Mesenchymal stem cell (in vitro differentiated cells and primary cell): Measurements from ENCODE around the gene RASGEF1C.

Experiments used
- DNase-seq: peaks from one replicate; pipeline ENCODE4 v3.0.0-alpha.2; 2013
- H2AFZ ChIP-seq: one replicate; pipeline ENCODE4 v1.6.1; 2013; ENCODE audit warnings: low read depth, mild to moderate bottlenecking, control low read depth, inconsistent platforms, low read length, moderate library complexity
- H2AK5ac ChIP-seq: 2 replicates; pipeline ENCODE4 v1.6.1; 2013; ENCODE audit warnings: low read length, moderate library complexity, mild to moderate bottlenecking, inconsistent platforms; ENCODE audit not compliant: severe bottlenecking
- H2BK120ac ChIP-seq: one replicate; pipeline ENCODE4 v1.6.1; 2013; ENCODE audit warnings: low read depth, mild to moderate bottlenecking, inconsistent platforms, low read length, moderate library complexity
- H2BK12ac ChIP-seq, 2 experiments: one replicate each; pipeline ENCODE4 v1.6.1; 2013; ENCODE audit warnings: inconsistent platforms in 2 of 2, low read length in 2 of 2, mild to moderate bottlenecking in 2 of 2, moderate library complexity in 2 of 2, control low read depth in 1 of 2
- H2BK15ac ChIP-seq: one replicate; pipeline ENCODE4 v1.6.1; 2013; ENCODE audit warnings: mild to moderate bottlenecking, low read depth, inconsistent platforms; ENCODE audit not compliant: poor library complexity, severe bottlenecking
- H2BK5ac ChIP-seq: 2 replicates; pipeline ENCODE4 v1.6.1; 2013; ENCODE audit warnings: low read depth, mild to moderate bottlenecking, low read length, control low read depth, inconsistent platforms; ENCODE audit not compliant: poor library complexity, severe bottlenecking
- H3K14ac ChIP-seq, 2 experiments: one replicate each; pipeline ENCODE4 v1.6.1; 2013; ENCODE audit warnings: inconsistent platforms in 2 of 2, low read length in 2 of 2, control low read depth in 1 of 2, mild to moderate bottlenecking in 1 of 2, moderate library complexity in 1 of 2
- H3K18ac ChIP-seq, 2 experiments: one replicate each; pipeline ENCODE4 v1.6.1; 2013; ENCODE audit warnings: inconsistent platforms in 2 of 2, low read length in 2 of 2, control low read depth in 1 of 2, low read depth in 1 of 2, mild to moderate bottlenecking in 1 of 2
- H3K23ac ChIP-seq, 2 experiments: one replicate each; pipeline ENCODE4 v1.6.1; 2013; ENCODE audit warnings: inconsistent platforms in 2 of 2, low read length in 2 of 2, mild to moderate bottlenecking in 2 of 2, moderate library complexity in 2 of 2, control low read depth in 1 of 2
- H3K27ac ChIP-seq: 2 replicates; pipeline ENCODE4 v1.5.1; 2013; ENCODE audit warnings: mild to moderate bottlenecking, moderate library complexity, low read length, control low read depth, inconsistent platforms; ENCODE audit not compliant: poor library complexity, severe bottlenecking
- H3K27me3 ChIP-seq, 2 experiments: 2 replicates each; pipeline versions ENCODE4 v1.6.1 to v1.7.0; 2013; ENCODE audit warnings: low read length in 2 of 2, mild to moderate bottlenecking in 2 of 2, moderate library complexity in 2 of 2, control low read depth in 1 of 2, inconsistent platforms in 1 of 2; ENCODE audit not compliant: control insufficient read depth in 1 of 2, insufficient read depth in 1 of 2
- H3K36me3 ChIP-seq, 2 experiments: 2 replicates each; pipeline versions ENCODE4 v1.6.1 to v1.7.0; 2013; ENCODE audit warnings: low read length in 2 of 2, control low read depth in 1 of 2, inconsistent platforms in 1 of 2, low read depth in 1 of 2, mild to moderate bottlenecking in 1 of 2; ENCODE audit not compliant: insufficient read depth in 2 of 2, control insufficient read depth in 1 of 2
- H3K4ac ChIP-seq, 2 experiments: one replicate each; pipeline ENCODE4 v1.6.1; 2013; ENCODE audit warnings: inconsistent platforms in 2 of 2, low read length in 2 of 2, mild to moderate bottlenecking in 2 of 2, moderate library complexity in 2 of 2, control low read depth in 1 of 2, low read depth in 1 of 2
- H3K4me1 ChIP-seq: 2 replicates; pipeline ENCODE4 v1.6.1; 2013; ENCODE audit warnings: low read depth, low read length, control low read depth; ENCODE audit not compliant: control insufficient read depth, insufficient read depth
- H3K4me2 ChIP-seq: 2 replicates; pipeline ENCODE4 v1.6.1; 2013; ENCODE audit warnings: low read length, mild to moderate bottlenecking, inconsistent platforms; ENCODE audit not compliant: poor library complexity, severe bottlenecking
- H3K4me3 ChIP-seq, 2 experiments: 2 replicates each; pipeline versions ENCODE4 v1.5.1 to v1.7.0; 2013; ENCODE audit warnings: low read length in 2 of 2, mild to moderate bottlenecking in 2 of 2, control low read depth in 1 of 2, low read depth in 1 of 2; ENCODE audit not compliant: insufficient read depth in 1 of 2
- H3K79me1 ChIP-seq: replicated peaks from 2 replicates; pipeline ENCODE4 v1.6.1; 2013; ENCODE audit warnings: mild to moderate bottlenecking, control low read depth, low read length, inconsistent platforms; ENCODE audit not compliant: poor library complexity, severe bottlenecking
- H3K9ac ChIP-seq: 2 replicates; pipeline ENCODE4 v1.7.0; 2013; ENCODE audit warnings: mild to moderate bottlenecking, low read length, moderate library complexity
- H3K9me3 ChIP-seq: 2 replicates; pipeline ENCODE4 v1.7.0; 2013; ENCODE audit warnings: mild to moderate bottlenecking, low read length; ENCODE audit not compliant: control insufficient read depth
- H4K8ac ChIP-seq: one replicate; pipeline ENCODE4 v1.6.1; 2013; ENCODE audit warnings: inconsistent platforms, mild to moderate bottlenecking, low read length, moderate library complexity
- H4K91ac ChIP-seq: one replicate; pipeline ENCODE4 v1.6.1; 2013; ENCODE audit warnings: mild to moderate bottlenecking, low read length, inconsistent platforms
- WGBS: methylation state at CpG from one replicate; pipeline ENCODE4 v1.1.7; 2013; ENCODE audit warnings: mixed read lengths; 5-methylcytosine and 5-hydroxymethylcytosine counted together

RASGEF1C gene

GRCh38 chr5:180157866-180158265, 51.1 kb downstream of the RASGEF1C start:
- Histone ChIP-seq H2AFZ (no peak overlapping the region), H4K91ac (no peak overlapping the region), H3K4me2 (no peak overlapping the region), H2AK5ac (no peak overlapping the region), H2BK12ac (no peak overlapping the region), H4K8ac (no peak overlapping the region), H2BK120ac (no peak overlapping the region), H3K36me3 (no peaks in the 10 kb centered on the region), H3K27ac (no peak overlapping the region), H3K4me3 (no peak overlapping the region), H3K27me3 (peaks cover 0 to 47% of the 10 kb centered on the region in 2 experiments), H3K4ac (no peak overlapping the region), H2BK5ac (no peak overlapping the region), H3K23ac (no peak overlapping the region), H3K18ac (no peak overlapping the region), H3K14ac (no peak overlapping the region), H3K79me1 (no peaks in the 10 kb centered on the region), H3K9me3 (peaks cover 15% of the 10 kb centered on the region), H3K4me1 (no peaks in the 10 kb centered on the region), H2BK15ac (no peak overlapping the region), H3K9ac (no peak overlapping the region)
- 86% methylated on average over 2 of the region's 6 CpGs for WGBS
- DNase-seq, result no peak

GRCh38 chr5:180156141-180156540, 52.9 kb downstream of the RASGEF1C start:
- peaks cover 15% of the 10 kb centered on the region for H3K9me3 ChIP-seq
- H3K4me2 ChIP-seq, result no peak overlapping the region
- H3K27me3 ChIP-seq, result peaks cover 0 to 39% of the 10 kb centered on the region in 2 experiments
- no peak for DNase-seq
- H3K23ac ChIP-seq, result no peak overlapping the region
- no peak overlapping the region for H2BK5ac ChIP-seq
- no peak overlapping the region for H3K27ac ChIP-seq
- H3K18ac ChIP-seq, result no peak overlapping the region
- H3K4me1 ChIP-seq, result no peaks in the 10 kb centered on the region
- no peak overlapping the region for H4K91ac ChIP-seq
- H3K14ac ChIP-seq, result no peak overlapping the region
- H2BK120ac ChIP-seq, result no peak overlapping the region
- no peak overlapping the region for H2BK12ac ChIP-seq
- H3K36me3 ChIP-seq, result no peaks in the 10 kb centered on the region
- no peak overlapping the region for H3K4ac ChIP-seq
- 78% methylated on average over 10 of the region's 10 CpGs for whole genome bisulfite sequencing
- no peak overlapping the region for H4K8ac ChIP-seq
- H2AK5ac ChIP-seq, result no peak overlapping the region
- no peak overlapping the region for H3K4me3 ChIP-seq
- no peak overlapping the region for H3K9ac ChIP-seq
- no peak overlapping the region for H2BK15ac ChIP-seq
- no peak overlapping the region for H2AFZ ChIP-seq
- no peaks in the 10 kb centered on the region for H3K79me1 ChIP-seq

DNA sequence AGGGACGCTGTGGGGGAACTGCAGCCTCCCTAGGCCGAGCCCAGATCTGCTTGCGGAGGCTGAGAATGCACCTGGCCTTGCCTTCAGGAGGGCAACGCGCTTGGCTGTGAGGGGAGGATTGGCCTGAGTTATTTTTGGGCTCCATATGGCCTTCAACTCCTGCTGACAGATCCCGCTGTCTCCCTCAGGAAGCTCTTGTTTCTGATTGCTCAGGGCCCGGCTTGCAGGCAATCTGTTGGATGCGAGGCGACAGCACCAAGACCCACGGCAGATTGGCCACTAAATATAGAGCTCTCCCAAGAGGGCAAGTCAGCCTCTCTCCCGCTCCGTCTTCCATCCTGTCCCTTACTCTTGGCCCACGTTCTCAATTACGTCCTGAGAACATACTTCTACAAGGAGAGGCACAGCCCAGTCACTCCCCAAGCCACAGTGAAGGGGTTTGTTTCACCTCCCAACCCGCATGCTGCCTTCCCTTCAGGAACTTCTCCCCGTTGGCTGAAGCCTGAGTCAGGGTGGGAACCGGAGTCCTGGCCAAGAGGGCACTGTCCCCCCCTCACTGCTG, 53.6 kb downstream of the RASGEF1C start:
- DNase-seq, result no peak

GRCh38 chr5:180154821-180155364, 54.1 kb downstream of the RASGEF1C start:
- Histone ChIP-seq H3K9me3 (peaks cover 15% of the 10 kb centered on the region), H2BK5ac (no peak overlapping the region), H4K8ac (no peak overlapping the region), H3K9ac (no peak overlapping the region), H3K4me3 (no peak overlapping the region), H3K14ac (no peak overlapping the region), H3K4me1 (no peaks in the 10 kb centered on the region), H3K18ac (no peak overlapping the region), H3K79me1 (no peaks in the 10 kb centered on the region), H3K27me3 (peaks cover 0 to 27% of the 10 kb centered on the region in 2 experiments), H2AFZ (no peak overlapping the region), H3K36me3 (no peaks in the 10 kb centered on the region), H2BK12ac (no peak overlapping the region), H2BK15ac (no peak overlapping the region), H3K27ac (no peak overlapping the region), H2BK120ac (no peak overlapping the region), H3K23ac (no peak overlapping the region), H2AK5ac (no peak overlapping the region), H3K4ac (no peak overlapping the region), H3K4me2 (no peak overlapping the region), H4K91ac (no peak overlapping the region)
- no peak for DNase-seq
- WGBS, result 83% methylated on average over 5 of the region's 5 CpGs

More for the DNA sequence above, 53.6 kb downstream of the RASGEF1C start:
- Histone ChIP-seq H2BK5ac (no peak overlapping the region), H3K4me3 (no peak overlapping the region), H2BK15ac (no peak overlapping the region), H3K4me2 (no peak overlapping the region), H3K4me1 (no peaks in the 10 kb centered on the region), H3K79me1 (no peaks in the 10 kb centered on the region), H3K27ac (no peak overlapping the region), H2BK12ac (no peak overlapping the region), H2AFZ (no peak overlapping the region), H4K8ac (no peak overlapping the region), H3K27me3 (peaks cover 0 to 32% of the 10 kb centered on the region in 2 experiments), H3K18ac (no peak overlapping the region), H2AK5ac (no peak overlapping the region), H3K9me3 (peaks cover 15% of the 10 kb centered on the region), H3K36me3 (no peaks in the 10 kb centered on the region), H4K91ac (no peak overlapping the region), H2BK120ac (no peak overlapping the region), H3K14ac (no peak overlapping the region), H3K9ac (no peak overlapping the region), H3K4ac (no peak overlapping the region), H3K23ac (no peak overlapping the region)
- WGBS, result 85% methylated on average over 17 of the region's 17 CpGs
